GM12801 (cell line): ENCODE results near the gene SLC9A4.

ENCODE experiments used
- TF ChIP-seq, protein P1 (sequence below): IDR thresholded peaks from one replicate; pipeline ENCODE4 v1.5.1; 2011; ENCODE audit warnings: control low read depth; ENCODE audit not compliant: insufficient read length; ENCODE audit errors: extremely low read depth

The SLC9A4 gene

DNA sequence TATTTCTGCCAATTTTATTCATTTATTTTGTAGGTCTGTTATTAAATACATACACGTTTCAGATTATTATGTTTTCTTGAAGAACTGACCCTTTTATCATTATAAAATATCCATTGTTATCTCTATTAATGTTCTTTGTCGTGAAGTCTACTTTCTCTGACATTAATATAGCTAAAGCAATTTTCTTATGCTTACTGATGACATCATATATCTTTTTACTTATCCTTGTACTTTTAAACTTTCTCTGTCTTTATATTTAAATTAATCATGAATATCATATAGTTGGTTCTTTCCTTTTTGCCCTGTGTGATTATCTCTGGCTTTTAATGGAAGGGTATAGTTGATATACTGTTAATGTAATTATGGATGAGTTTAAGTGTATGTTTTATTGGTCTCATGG is 109.8 kb downstream of the SLC9A4 start:
- TF ChIP-seq, protein P1, sequence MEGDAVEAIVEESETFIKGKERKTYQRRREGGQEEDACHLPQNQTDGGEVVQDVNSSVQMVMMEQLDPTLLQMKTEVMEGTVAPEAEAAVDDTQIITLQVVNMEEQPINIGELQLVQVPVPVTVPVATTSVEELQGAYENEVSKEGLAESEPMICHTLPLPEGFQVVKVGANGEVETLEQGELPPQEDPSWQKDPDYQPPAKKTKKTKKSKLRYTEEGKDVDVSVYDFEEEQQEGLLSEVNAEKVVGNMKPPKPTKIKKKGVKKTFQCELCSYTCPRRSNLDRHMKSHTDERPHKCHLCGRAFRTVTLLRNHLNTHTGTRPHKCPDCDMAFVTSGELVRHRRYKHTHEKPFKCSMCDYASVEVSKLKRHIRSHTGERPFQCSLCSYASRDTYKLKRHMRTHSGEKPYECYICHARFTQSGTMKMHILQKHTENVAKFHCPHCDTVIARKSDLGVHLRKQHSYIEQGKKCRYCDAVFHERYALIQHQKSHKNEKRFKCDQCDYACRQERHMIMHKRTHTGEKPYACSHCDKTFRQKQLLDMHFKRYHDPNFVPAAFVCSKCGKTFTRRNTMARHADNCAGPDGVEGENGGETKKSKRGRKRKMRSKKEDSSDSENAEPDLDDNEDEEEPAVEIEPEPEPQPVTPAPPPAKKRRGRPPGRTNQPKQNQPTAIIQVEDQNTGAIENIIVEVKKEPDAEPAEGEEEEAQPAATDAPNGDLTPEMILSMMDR: no peak
